Stomach (tissue), 19 donors: ENCODE data around the gene SPTSSA. TPM values are rescaled to one million over a fixed set of nuclear protein-coding genes. Genes with fewer than 3 reads are reported as not detected.
A peak's percentile ranks its signal among the peaks of the same experiment; 100 is the strongest.
"Not testable (repeated sequence)": the region's sequence is repeated elsewhere in the genome, so short reads cannot be mapped to it uniquely, and the experiment has no call there.

Experiments
- DNase-seq, 2 donors: peaks; one replicate each; pipeline versions ENCODE4 v3.0.0 to v3.0.0-alpha.2; 2013 to 2019
- H3K27ac ChIP-seq, 5 donors: fragments of 200-600 bp in 4 of 5; sonication (generic) in 4 of 5; one replicate each; pipeline ENCODE4 v1.5.1; 2013 to 2019; ENCODE audit warnings: mild to moderate bottlenecking in 1 of 5, moderate library complexity in 1 of 5
- H3K27me3 ChIP-seq, 3 donors: fragments of 200-600 bp; sonication (generic); one replicate each; pipeline ENCODE4 v1.5.1; 2017 to 2019; ENCODE audit warnings: mixed run types in 1 of 3
- H3K36me3 ChIP-seq, 4 donors: fragments of 200-600 bp; sonication (generic); 1 replicate in 3 of 4; 2 replicates in 1 of 4; pipeline ENCODE4 v1.5.1; 2016 to 2019
- H3K4me1 ChIP-seq, 4 donors: fragments of 200-600 bp; sonication (generic); one replicate each; pipeline ENCODE4 v1.5.1; 2016 to 2019
- H3K4me3 ChIP-seq, 4 donors: fragments of 200-600 bp; sonication (generic) in 3 of 4; one replicate each; pipeline ENCODE4 v1.5.1; 2016 to 2019; ENCODE audit warnings: mild to moderate bottlenecking in 1 of 4
- H3K9me3 ChIP-seq, 4 donors: fragments of 200-600 bp; sonication (generic); one replicate each; pipeline ENCODE4 v1.5.1; 2016 to 2019
- EP300 ChIP-seq: sonication (generic); formaldehyde crosslinking; IDR thresholded peaks from one replicate; pipeline ENCODE4 v1.6.1; 2017; ENCODE audit warnings: antibody characterized with exemption
- POLR2A ChIP-seq, 4 donors: fragments of 450-650 bp; IDR thresholded peaks; one replicate each; pipeline ENCODE4 v1.6.1; 2016; ENCODE audit warnings: antibody characterized with exemption in 4 of 4, control low read depth in 2 of 4, mild to moderate bottlenecking in 1 of 4, moderate library complexity in 1 of 4
- POLR2AphosphoS5 ChIP-seq, 3 donors: sonication (generic); formaldehyde crosslinking; IDR thresholded peaks; one replicate each; pipeline ENCODE4 v1.6.1; 2016; ENCODE audit warnings: antibody characterized with exemption in 3 of 3
- WGBS, 5 donors: extraction: QIAGEN DNeasy Blood & Tissue Kit in 3 of 5; methylation state at CpG; one replicate each; pipeline versions ENCODE4 v1.1.5 to v1.1.7; 2013 to 2018; 5-methylcytosine and 5-hydroxymethylcytosine counted together
- intact Hi-C: fragments of 100-400 bp; cut with DNase I; formaldehyde crosslinking; loops from one replicate; pipeline ENCODE4 v1.15.1; 2023; ENCODE audit warnings: low total_unique reads
- long read RNA-seq, 10 donors: transcript quantifications; one replicate each; lab custom pipeline, GENCODE V29; 2026
- polyA plus RNA-seq, 3 donors: library from polyadenylated mRNA; stranded (reverse); fragments of 200-250 nt; gene quantifications; one replicate each; pipeline ENCODE4 v1.2.3, GENCODE V29; 2013
- total RNA-seq, 5 donors: library from RNA; depleted of rRNA; stranded (reverse); fragments of >200 nt; gene quantifications; one replicate each; pipeline versions ENCODE4 v1.1.0 to v1.2.3, GENCODE V29; 2014 to 2016
- TF ChIP-seq, protein P1 (sequence below), 7 experiments: fragments of 450-650 bp in 4 of 7; fragments of 200-600 bp in 3 of 7; sonication (generic) in 3 of 7; IDR thresholded peaks; one replicate each; pipeline ENCODE4 v1.5.1; 2016 to 2019; ENCODE audit warnings: antibody characterized with exemption in 7 of 7, control low read depth in 2 of 7, mild to moderate bottlenecking in 1 of 7
- donor health status: healthy with polysubstance abuse.
- donor health status: Bipolar disorder and iron deficiency.
- donor health status: healthy.

SPTSSA gene, protein sequence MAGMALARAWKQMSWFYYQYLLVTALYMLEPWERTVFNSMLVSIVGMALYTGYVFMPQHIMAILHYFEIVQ
- total RNA-seq (10 to 100 TPM in 3 of 5 donors, 1 to 10 TPM in 1, under 1 TPM in 1; 0.29 to 34.1 (median 15.8) TPM), polyA plus RNA-seq (10 to 100 TPM; 25.4 to 36.0 (median 35.6) TPM)
- long read RNA-seq, donor 1, transcript SPTSSA-201 (2 exons, 2,777 nt), result major isoform, 25 of 25 reads
- long read RNA-seq, donor 1, partial matches to known transcripts, result 0 of 25 reads
- long read RNA-seq, donor 1, other reads (novel, unspliced or antisense), result 0 of 25 reads
- long read RNA-seq, donor 2, transcript SPTSSA-201 (2 exons, 2,777 nt), result major isoform, 25 of 25 reads
- long read RNA-seq, donor 2, partial matches to known transcripts, result 0 of 25 reads
- long read RNA-seq, donor 2, other reads (novel, unspliced or antisense), result 0 of 25 reads
- long read RNA-seq, donor 3, transcript SPTSSA-201 (2 exons, 2,777 nt), result major isoform, 15 of 15 reads
- long read RNA-seq, donor 3, partial matches to known transcripts, result 0 of 15 reads
- long read RNA-seq, donor 3, other reads (novel, unspliced or antisense), result 0 of 15 reads
- long read RNA-seq, donor 4, partial matches to known transcripts, result 0 of 3 reads
- long read RNA-seq, donor 4, other reads (novel, unspliced or antisense), result 0 of 3 reads
- long read RNA-seq, donor 5, transcript SPTSSA-201 (2 exons, 2,777 nt), result major isoform, 30 of 30 reads
- long read RNA-seq, donor 5, partial matches to known transcripts, result 0 of 30 reads
- long read RNA-seq, donor 5, other reads (novel, unspliced or antisense), result 0 of 30 reads
- long read RNA-seq, donor 6, transcript SPTSSA-201 (2 exons, 2,777 nt), result major isoform, 59 of 59 reads
- long read RNA-seq, donor 6, partial matches to known transcripts, result 0 of 59 reads
- long read RNA-seq, donor 6, other reads (novel, unspliced or antisense), result 0 of 59 reads
- long read RNA-seq, donor 7, transcript SPTSSA-201 (2 exons, 2,777 nt), result major isoform, 42 of 42 reads
- long read RNA-seq, donor 7, partial matches to known transcripts, result 0 of 42 reads
- long read RNA-seq, donor 7, other reads (novel, unspliced or antisense), result 0 of 42 reads
- long read RNA-seq, donor 8, transcript SPTSSA-201 (2 exons, 2,777 nt), result major isoform, 34 of 34 reads
- long read RNA-seq, donor 8, partial matches to known transcripts, result 0 of 34 reads
- long read RNA-seq, donor 8, other reads (novel, unspliced or antisense), result 0 of 34 reads
- long read RNA-seq, donor 9, transcript SPTSSA-201 (2 exons, 2,777 nt), result major isoform, 28 of 28 reads
- long read RNA-seq, donor 9, partial matches to known transcripts, result 0 of 28 reads
- long read RNA-seq, donor 9, other reads (novel, unspliced or antisense), result 0 of 28 reads
- long read RNA-seq, donor 10, transcript SPTSSA-201 (2 exons, 2,777 nt), result major isoform, 20 of 20 reads
- long read RNA-seq, donor 10, partial matches to known transcripts, result 0 of 20 reads
- long read RNA-seq, donor 10, other reads (novel, unspliced or antisense), result 0 of 20 reads

DNA sequence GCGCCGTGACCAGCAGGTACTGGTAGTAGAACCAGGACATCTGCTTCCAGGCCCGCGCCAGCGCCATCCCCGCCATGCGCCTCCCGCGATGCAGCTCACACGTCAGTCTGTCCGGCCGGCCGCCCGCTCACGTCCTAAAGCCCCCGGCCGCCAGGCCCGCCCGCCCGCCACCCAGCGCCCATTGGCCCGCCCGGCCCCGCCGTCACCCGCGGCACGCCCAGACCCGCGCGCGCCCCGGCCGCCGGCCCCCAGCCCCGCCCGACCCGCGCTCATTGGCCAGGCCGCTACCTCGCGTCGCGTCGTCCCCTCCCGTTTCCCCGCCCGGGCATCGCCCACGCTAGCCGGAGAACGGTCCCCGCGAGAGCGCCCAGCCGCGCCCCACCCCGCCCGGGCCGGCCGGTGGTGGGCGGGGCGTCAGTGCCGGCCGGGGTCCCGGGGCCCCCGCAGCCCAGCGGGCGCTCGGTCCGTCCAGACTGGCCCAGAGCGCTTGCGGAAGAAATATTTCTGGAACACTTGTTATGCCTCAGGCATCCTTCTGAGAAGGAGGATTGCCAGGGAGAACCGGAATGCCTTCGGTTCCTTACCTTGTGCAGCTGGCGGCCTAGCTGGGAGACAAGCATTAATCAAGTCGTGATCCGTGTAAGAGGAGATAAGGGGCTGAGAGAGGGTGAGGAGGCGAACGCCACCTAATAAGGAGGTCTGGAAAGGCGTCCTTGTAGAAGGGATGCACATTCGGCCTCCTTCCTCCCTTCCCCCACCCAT is at the start of gene SPTSSA:
TSS of gene SPTSSA (minus strand) at position 109 of the 762 bp plus-strand sequence. CDS start at position 76, 33 bp downstream.
- Histone ChIP-seq H3K9me3 (no peaks in the 10 kb centered on the region), H3K4me3 (peak within 1 kb of the TSS; percentile 65 to 82 (median 74)), H3K27ac (peak within 1 kb of the TSS; percentile 87 to 99 (median 98)), H3K36me3 (no peaks in the 10 kb centered on the region), H3K27me3 (no peaks in the 10 kb centered on the region), H3K4me1 (peaks cover 0 to 31% (median 24%) of the 10 kb centered on the region in 4 donors)
- WGBS, 5 donors, result 1 to 4% (median 2%) methylated on average over 19 to 82 of the region's 82 CpGs
- peak in 1 of 4 donors; percentile 62 for TF ChIP-seq POLR2A (IDR thresholded peaks at IDR 0.05)
- peak; percentile 76 to 97 (median 96) for TF ChIP-seq POLR2AphosphoS5 (IDR thresholded peaks at IDR 0.05)
- TF ChIP-seq EP300, result no peak
- TF ChIP-seq, protein P1, sequence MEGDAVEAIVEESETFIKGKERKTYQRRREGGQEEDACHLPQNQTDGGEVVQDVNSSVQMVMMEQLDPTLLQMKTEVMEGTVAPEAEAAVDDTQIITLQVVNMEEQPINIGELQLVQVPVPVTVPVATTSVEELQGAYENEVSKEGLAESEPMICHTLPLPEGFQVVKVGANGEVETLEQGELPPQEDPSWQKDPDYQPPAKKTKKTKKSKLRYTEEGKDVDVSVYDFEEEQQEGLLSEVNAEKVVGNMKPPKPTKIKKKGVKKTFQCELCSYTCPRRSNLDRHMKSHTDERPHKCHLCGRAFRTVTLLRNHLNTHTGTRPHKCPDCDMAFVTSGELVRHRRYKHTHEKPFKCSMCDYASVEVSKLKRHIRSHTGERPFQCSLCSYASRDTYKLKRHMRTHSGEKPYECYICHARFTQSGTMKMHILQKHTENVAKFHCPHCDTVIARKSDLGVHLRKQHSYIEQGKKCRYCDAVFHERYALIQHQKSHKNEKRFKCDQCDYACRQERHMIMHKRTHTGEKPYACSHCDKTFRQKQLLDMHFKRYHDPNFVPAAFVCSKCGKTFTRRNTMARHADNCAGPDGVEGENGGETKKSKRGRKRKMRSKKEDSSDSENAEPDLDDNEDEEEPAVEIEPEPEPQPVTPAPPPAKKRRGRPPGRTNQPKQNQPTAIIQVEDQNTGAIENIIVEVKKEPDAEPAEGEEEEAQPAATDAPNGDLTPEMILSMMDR (IDR thresholded peaks at IDR 0.05), result no peak
- DNase-seq, result peak; percentile 92 to 98
- intact Hi-C loops, result no loop called here

DNA sequence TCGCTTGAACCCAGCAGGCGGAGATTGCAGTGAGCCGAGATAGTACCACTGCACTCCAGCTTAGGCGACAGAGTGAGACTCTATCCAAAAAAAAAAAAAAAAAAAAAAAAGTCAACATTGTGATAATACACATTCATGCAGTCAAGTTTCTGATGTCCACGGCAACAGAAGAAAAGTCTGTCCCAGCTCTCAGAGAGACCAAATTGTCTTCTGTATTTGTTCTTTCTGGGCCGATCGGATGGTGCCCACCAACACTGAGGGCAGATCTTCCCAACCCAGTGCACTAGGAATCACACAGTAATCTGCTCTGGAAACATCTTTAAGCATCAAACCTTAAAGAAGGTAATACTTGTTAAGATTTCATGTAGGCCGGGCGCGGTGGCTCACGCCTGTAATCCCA is 45.8 kb upstream of the SPTSSA start:
- H3K9me3 ChIP-seq, result no peaks in the 10 kb centered on the region
- DNase-seq, result no peak
- H3K4me3 ChIP-seq, result no peak overlapping the region
- H3K27ac ChIP-seq, result no peak overlapping the region
- H3K27me3 ChIP-seq, result no peaks in the 10 kb centered on the region
- H3K36me3 ChIP-seq, result no peaks in the 10 kb centered on the region
- H3K4me1 ChIP-seq, result no peaks in the 10 kb centered on the region
- TF ChIP-seq EP300 (no peak), POLR2A (IDR thresholded peaks at IDR 0.05) (no peak), POLR2AphosphoS5 (IDR thresholded peaks at IDR 0.05) (no peak)
- TF ChIP-seq, protein P1 (IDR thresholded peaks at IDR 0.05), result no peak
- 90 to 99% (median 95%) methylated on average over 11 of the region's 11 CpGs for WGBS, 5 donors
- intact Hi-C loops, result loop anchor here (10.0 kb wide), 1 partner anchor 143 kb away; no protein-coding TSS in a partner anchor

DNA sequence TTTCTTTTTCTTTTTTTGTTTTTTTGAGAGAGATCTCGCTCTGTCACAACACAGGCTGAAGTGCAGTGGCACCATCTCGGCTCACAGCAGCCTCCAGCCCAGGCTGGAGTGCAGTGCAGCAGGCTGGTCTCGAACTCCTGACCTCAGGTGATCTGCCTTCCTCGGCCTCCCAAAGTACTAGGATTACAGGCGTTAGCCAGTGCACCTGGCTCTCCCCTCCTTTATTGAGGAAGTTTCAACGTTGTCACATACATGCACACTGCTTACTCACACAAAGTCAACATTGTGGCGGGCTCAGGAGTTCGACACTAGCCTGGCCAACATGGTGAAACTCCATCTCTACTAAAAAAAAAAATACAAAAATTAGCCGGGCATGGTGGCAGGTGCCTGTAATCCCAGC is 45.4 kb upstream of the SPTSSA start:
- H3K4me1 ChIP-seq, result no peaks in the 10 kb centered on the region
- H3K27me3 ChIP-seq, result no peaks in the 10 kb centered on the region
- WGBS, 5 donors, result 74 to 84% (median 78%) methylated on average over 8 to 9 of the region's 9 CpGs
- DNase-seq, result no peak
- H3K9me3 ChIP-seq, result no peaks in the 10 kb centered on the region
- H3K4me3 ChIP-seq, result no peak overlapping the region
- H3K27ac ChIP-seq, result no peak overlapping the region
- intact Hi-C loops, result loop anchor here (10.0 kb wide), 1 partner anchor 143 kb away; no protein-coding TSS in a partner anchor
- TF ChIP-seq POLR2AphosphoS5 (IDR thresholded peaks at IDR 0.05), result no peak
- TF ChIP-seq, protein P1 (IDR thresholded peaks at IDR 0.05), result no peak
- no peak for TF ChIP-seq EP300
- TF ChIP-seq POLR2A (IDR thresholded peaks at IDR 0.05), result no peak
- no peaks in the 10 kb centered on the region for H3K36me3 ChIP-seq

DNA sequence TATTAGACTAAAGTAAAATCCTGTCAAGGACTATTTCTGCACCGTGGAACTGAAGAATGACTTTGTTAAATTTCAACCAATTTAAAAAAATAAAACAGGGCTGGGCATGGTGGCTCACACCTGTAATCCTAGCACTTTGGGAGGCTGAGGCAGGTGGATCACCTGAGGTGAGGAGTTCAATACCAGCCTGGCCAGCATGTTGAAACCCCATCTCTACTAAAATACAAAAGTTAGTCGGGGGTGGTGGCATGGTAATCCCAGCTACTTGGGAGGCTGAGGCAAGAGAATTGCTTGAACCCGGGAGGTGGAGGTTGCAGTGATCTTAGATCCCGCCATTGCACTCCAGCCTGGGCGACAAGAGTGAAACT is 43.1 kb upstream of the SPTSSA start:
- H3K9me3 ChIP-seq, H3K4me1 ChIP-seq, H3K27ac ChIP-seq, DNase-seq, H3K4me3 ChIP-seq, H3K27me3 ChIP-seq, H3K36me3 ChIP-seq: not testable (repeated sequence)
- 74 to 94% (median 86%) methylated on average over 5 of the region's 5 CpGs for WGBS, 5 donors
- intact Hi-C loops, result loop anchor here (10.0 kb wide), 1 partner anchor 140 kb away; no protein-coding TSS in a partner anchor

DNA sequence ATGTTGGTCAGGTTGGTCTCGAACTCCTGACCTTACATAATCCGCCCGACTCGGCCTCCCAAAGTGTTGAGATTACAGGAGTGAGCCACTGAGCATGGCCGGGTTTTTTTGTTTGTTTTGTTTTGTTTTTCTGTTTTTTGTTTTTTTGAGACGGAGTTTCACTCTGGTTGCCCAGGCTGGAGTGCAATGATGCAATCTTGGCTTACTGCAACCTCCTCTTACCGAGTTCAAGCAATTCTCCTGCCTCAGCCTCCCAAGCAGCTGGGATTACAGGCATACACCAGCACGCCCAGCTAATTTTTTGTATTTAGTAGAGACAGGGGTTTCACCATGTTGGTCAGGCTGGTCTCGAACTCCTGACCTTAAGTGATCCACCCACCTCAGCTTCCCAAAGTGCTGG is 42.0 kb upstream of the SPTSSA start:
- not testable (repeated sequence) for H3K36me3 ChIP-seq, H3K27ac ChIP-seq, H3K9me3 ChIP-seq, H3K4me3 ChIP-seq, DNase-seq, H3K4me1 ChIP-seq, H3K27me3 ChIP-seq
- WGBS, 5 donors, result 73 to 94% (median 89%) methylated on average over 9 of the region's 9 CpGs
- intact Hi-C loops, result loop anchor here (10.0 kb wide), 1 partner anchor 139 kb away; no protein-coding TSS in a partner anchor
